ENCODE results near the gene PCP4. TPM values are rescaled to one million over a fixed set of nuclear protein-coding genes. Genes with fewer than 3 reads are reported as not detected.

PCP4 gene
- total RNA-seq, 1 donor from 2014 or later, result not detected

GRCh38 chr21:39946199-39946598 is 79.0 kb downstream of the PCP4 start:
- intact Hi-C loops (cut with micrococcal nuclease), result no loop called here
- H3K4me3 Mint-ChIP-seq (ENCODE audit: low read depth), result no peak overlapping the region
- no peaks in the 10 kb centered on the region for H3K4me1 Mint-ChIP-seq (ENCODE audit: low read depth)
- H3K27me3 Mint-ChIP-seq (ENCODE audit: low read depth), result no peaks in the 10 kb centered on the region
- H3K27ac Mint-ChIP-seq, result no peak overlapping the region
- DNase-seq (ENCODE audit: low spot score), result no peak
- peaks cover 36% of the 10 kb centered on the region for H3K9me3 Mint-ChIP-seq
- no peaks in the 10 kb centered on the region for H3K36me3 Mint-ChIP-seq (ENCODE audit: low read depth)

GRCh38 chr21:39947031-39947430 is 79.8 kb downstream of the PCP4 start:
- intact Hi-C loops (cut with micrococcal nuclease), result no loop called here
- Mint-ChIP-seq H3K9me3 (peaks cover 37% of the 10 kb centered on the region), H3K36me3 (ENCODE audit: low read depth) (no peaks in the 10 kb centered on the region), H3K4me3 (ENCODE audit: low read depth) (no peak overlapping the region), H3K4me1 (ENCODE audit: low read depth) (no peaks in the 10 kb centered on the region), H3K27ac (no peak overlapping the region), H3K27me3 (ENCODE audit: low read depth) (no peaks in the 10 kb centered on the region)
- DNase-seq (ENCODE audit: low spot score), result no peak

GRCh38 chr21:39951183-39952101 is 84.2 kb downstream of the PCP4 start:
- peaks cover 35% of the 10 kb centered on the region for H3K9me3 Mint-ChIP-seq
- intact Hi-C loops (cut with micrococcal nuclease), result no loop called here
- no peak overlapping the region for H3K4me3 Mint-ChIP-seq (ENCODE audit: low read depth)
- no peaks in the 10 kb centered on the region for H3K36me3 Mint-ChIP-seq (ENCODE audit: low read depth)
- no peaks in the 10 kb centered on the region for H3K27me3 Mint-ChIP-seq (ENCODE audit: low read depth)
- no peaks in the 10 kb centered on the region for H3K4me1 Mint-ChIP-seq (ENCODE audit: low read depth)
- H3K27ac Mint-ChIP-seq, result no peak overlapping the region
- no peak for DNase-seq (ENCODE audit: low spot score)

- Mint-ChIP-seq H3K4me3 (ENCODE audit: low read depth) (no peak overlapping the region), H3K27me3 (ENCODE audit: low read depth) (no peaks in the 10 kb centered on the region), H3K36me3 (ENCODE audit: low read depth) (no peaks in the 10 kb centered on the region), H3K9me3 (peaks cover 31% of the 10 kb centered on the region), H3K27ac (no peak overlapping the region), H3K4me1 (ENCODE audit: low read depth) (no peaks in the 10 kb centered on the region)
- DNase-seq (ENCODE audit: low spot score), result no peak
- intact Hi-C loops (cut with micrococcal nuclease), result no loop called here
These were observed 85.0 kb downstream of the PCP4 start for GRCh38 chr21:39952265-39952664.

DNA sequence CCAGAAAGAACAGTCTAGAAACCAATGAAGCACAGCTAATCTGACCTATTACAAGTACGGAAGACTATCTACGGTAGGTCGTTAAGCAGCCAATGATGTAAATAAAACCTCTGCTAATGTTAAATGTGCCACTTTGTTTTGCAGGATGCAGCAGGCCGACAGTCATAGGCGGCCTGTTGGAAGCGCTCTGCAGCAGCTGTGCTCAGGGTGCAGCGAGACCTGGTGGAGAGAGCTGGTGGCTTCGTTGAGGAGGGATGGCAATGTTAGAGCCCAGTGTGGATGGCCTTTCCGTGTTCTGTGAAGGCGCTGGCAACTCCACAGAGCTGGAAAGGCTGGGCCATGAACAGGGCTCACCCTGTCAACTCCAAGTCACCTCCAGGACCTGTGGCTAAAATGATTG is 87.3 kb downstream of the PCP4 start:
- H3K27ac Mint-ChIP-seq, result no peak overlapping the region
- no peak overlapping the region for H3K4me3 Mint-ChIP-seq (ENCODE audit: low read depth)
- H3K27me3 Mint-ChIP-seq (ENCODE audit: low read depth), result no peaks in the 10 kb centered on the region
- H3K4me1 Mint-ChIP-seq (ENCODE audit: low read depth), result no peaks in the 10 kb centered on the region
- peaks cover 31% of the 10 kb centered on the region for H3K9me3 Mint-ChIP-seq
- no peak for DNase-seq (ENCODE audit: low spot score)
- intact Hi-C loops (cut with micrococcal nuclease), result no loop called here
- no peaks in the 10 kb centered on the region for H3K36me3 Mint-ChIP-seq (ENCODE audit: low read depth)

GRCh38 chr21:39955326-39955725 is 88.1 kb downstream of the PCP4 start:
- Mint-ChIP-seq H3K4me1 (ENCODE audit: low read depth) (no peaks in the 10 kb centered on the region), H3K4me3 (ENCODE audit: low read depth) (no peak overlapping the region), H3K36me3 (ENCODE audit: low read depth) (no peaks in the 10 kb centered on the region), H3K9me3 (peaks cover 36% of the 10 kb centered on the region), H3K27me3 (ENCODE audit: low read depth) (no peaks in the 10 kb centered on the region), H3K27ac (no peak overlapping the region)
- intact Hi-C loops (cut with micrococcal nuclease), result no loop called here
- DNase-seq (ENCODE audit: low spot score), result no peak

DNA sequence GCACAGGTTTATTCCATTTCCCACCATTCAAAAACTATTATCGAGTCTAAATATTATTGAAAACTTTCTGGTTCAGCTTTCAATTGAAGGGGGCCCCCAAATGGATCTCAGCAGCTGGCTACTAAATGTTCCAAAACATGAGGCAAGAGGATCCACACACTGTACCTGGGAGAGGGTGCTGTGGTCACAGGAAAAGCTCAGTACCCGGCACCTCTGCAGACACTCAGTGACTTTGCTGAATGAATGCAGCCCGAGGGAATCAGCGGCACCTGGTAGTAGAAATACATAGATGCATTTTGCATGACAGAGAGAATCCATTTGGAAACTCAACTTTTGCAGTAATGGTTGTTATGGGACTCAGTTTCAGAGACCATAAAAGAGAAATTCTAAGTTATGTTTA is 89.3 kb downstream of the PCP4 start:
- intact Hi-C loops (cut with micrococcal nuclease), result no loop called here
- H3K4me1 Mint-ChIP-seq (ENCODE audit: low read depth), result no peaks in the 10 kb centered on the region
- H3K4me3 Mint-ChIP-seq (ENCODE audit: low read depth), result no peak overlapping the region
- DNase-seq (ENCODE audit: low spot score), result no peak
- no peak overlapping the region for H3K27ac Mint-ChIP-seq
- no peaks in the 10 kb centered on the region for H3K36me3 Mint-ChIP-seq (ENCODE audit: low read depth)
- peaks cover 33% of the 10 kb centered on the region for H3K9me3 Mint-ChIP-seq
- no peaks in the 10 kb centered on the region for H3K27me3 Mint-ChIP-seq (ENCODE audit: low read depth)

- intact Hi-C loops (cut with micrococcal nuclease), result no loop called here
- peaks cover 42% of the 10 kb centered on the region for H3K9me3 Mint-ChIP-seq
- DNase-seq (ENCODE audit: low spot score), result no peak
- no peak overlapping the region for H3K27ac Mint-ChIP-seq
- no peaks in the 10 kb centered on the region for H3K4me1 Mint-ChIP-seq (ENCODE audit: low read depth)
- H3K27me3 Mint-ChIP-seq (ENCODE audit: low read depth), result no peaks in the 10 kb centered on the region
- no peak overlapping the region for H3K4me3 Mint-ChIP-seq (ENCODE audit: low read depth)
- no peaks in the 10 kb centered on the region for H3K36me3 Mint-ChIP-seq (ENCODE audit: low read depth)
These were observed 91.5 kb downstream of the PCP4 start for GRCh38 chr21:39958731-39959130.

GRCh38 chr21:39961251-39961650 is 94.0 kb downstream of the PCP4 start:
- Mint-ChIP-seq H3K27me3 (ENCODE audit: low read depth) (no peaks in the 10 kb centered on the region), H3K4me3 (ENCODE audit: low read depth) (no peak overlapping the region)

DNA sequence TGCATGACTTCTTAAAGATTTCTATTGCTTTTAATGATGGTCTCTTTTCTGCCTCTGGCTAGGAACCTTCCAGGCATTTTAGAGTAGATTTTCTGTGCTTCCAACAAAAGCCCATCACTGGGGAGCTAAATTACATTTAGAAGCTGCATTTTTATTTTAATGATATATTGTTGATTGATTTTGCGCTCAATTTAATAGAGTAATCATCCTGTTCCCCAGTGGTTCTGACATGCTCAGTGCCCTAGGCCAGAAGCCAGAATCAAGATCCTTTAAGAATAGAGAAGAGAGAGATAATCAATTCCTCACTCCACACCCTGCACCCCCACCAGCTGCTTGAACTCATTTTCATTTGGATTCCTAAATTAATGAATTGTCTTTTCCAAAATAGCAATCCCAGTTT is 97.8 kb downstream of the PCP4 start:
- Mint-ChIP-seq H3K4me1 (ENCODE audit: low read depth) (no peaks in the 10 kb centered on the region), H3K27ac (no peak overlapping the region)
- intact Hi-C loops (cut with micrococcal nuclease), result no loop called here

More at GRCh38 chr21:39961251-39961650, 94.0 kb downstream of the PCP4 start:
- no peaks in the 10 kb centered on the region for H3K4me1 Mint-ChIP-seq (ENCODE audit: low read depth)
- H3K36me3 Mint-ChIP-seq (ENCODE audit: low read depth), result no peaks in the 10 kb centered on the region
- DNase-seq (ENCODE audit: low spot score), result no peak
- no peak overlapping the region for H3K27ac Mint-ChIP-seq
- intact Hi-C loops (cut with micrococcal nuclease), result no loop called here
- peaks cover 47% of the 10 kb centered on the region for H3K9me3 Mint-ChIP-seq

GRCh38 chr21:39966786-39967185 is 99.5 kb downstream of the PCP4 start:
- intact Hi-C loops (cut with micrococcal nuclease), result no loop called here

More for the DNA sequence above, 97.8 kb downstream of the PCP4 start:
- H3K9me3 Mint-ChIP-seq, result peaks cover 55% of the 10 kb centered on the region
- H3K4me3 Mint-ChIP-seq (ENCODE audit: low read depth), result no peak overlapping the region
- H3K27me3 Mint-ChIP-seq (ENCODE audit: low read depth), result no peaks in the 10 kb centered on the region
- no peak for DNase-seq (ENCODE audit: low spot score)
- no peaks in the 10 kb centered on the region for H3K36me3 Mint-ChIP-seq (ENCODE audit: low read depth)

DNA sequence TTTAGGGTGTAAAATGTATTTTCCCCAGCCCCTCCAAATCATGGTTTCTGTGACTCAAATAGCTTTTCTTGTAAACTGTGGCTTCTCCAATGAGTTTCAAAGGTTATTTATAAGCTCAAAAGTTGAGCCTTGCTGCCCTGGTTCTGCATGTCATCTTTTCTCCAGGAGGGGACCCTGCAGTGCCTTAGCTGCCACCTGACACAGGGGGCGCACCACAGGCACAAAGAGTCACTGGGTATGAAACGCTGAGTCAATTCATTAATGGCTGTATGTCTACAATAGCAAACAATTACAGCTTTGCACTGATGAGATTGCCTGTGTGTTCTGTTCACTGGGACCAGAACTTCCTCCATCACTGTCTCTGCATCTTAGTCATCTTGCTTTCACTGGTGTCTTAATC is 100.8 kb downstream of the PCP4 start:
- Mint-ChIP-seq H3K9me3 (peaks cover 32% of the 10 kb centered on the region), H3K4me3 (ENCODE audit: low read depth) (no peak overlapping the region), H3K36me3 (ENCODE audit: low read depth) (no peaks in the 10 kb centered on the region), H3K27ac (no peak overlapping the region), H3K27me3 (ENCODE audit: low read depth) (no peaks in the 10 kb centered on the region), H3K4me1 (ENCODE audit: low read depth) (no peaks in the 10 kb centered on the region)
- DNase-seq (ENCODE audit: low spot score), result no peak
- intact Hi-C loops (cut with micrococcal nuclease), result no loop called here

More at GRCh38 chr21:39966786-39967185, 99.5 kb downstream of the PCP4 start:
- no peak overlapping the region for H3K4me3 Mint-ChIP-seq (ENCODE audit: low read depth)
- H3K27ac Mint-ChIP-seq, result no peak overlapping the region
- H3K9me3 Mint-ChIP-seq, result peaks cover 41% of the 10 kb centered on the region
- no peaks in the 10 kb centered on the region for H3K36me3 Mint-ChIP-seq (ENCODE audit: low read depth)
- no peak for DNase-seq (ENCODE audit: low spot score)
- H3K4me1 Mint-ChIP-seq (ENCODE audit: low read depth), result no peaks in the 10 kb centered on the region
- H3K27me3 Mint-ChIP-seq (ENCODE audit: low read depth), result no peaks in the 10 kb centered on the region

GRCh38 chr21:39969691-39970364 is 102.6 kb downstream of the PCP4 start:
- no peaks in the 10 kb centered on the region for H3K36me3 Mint-ChIP-seq (ENCODE audit: low read depth)
- H3K4me3 Mint-ChIP-seq (ENCODE audit: low read depth), result no peak overlapping the region

More at GRCh38 chr21:39969691-39970364, 102.6 kb downstream of the PCP4 start:
- no peaks in the 10 kb centered on the region for H3K4me1 Mint-ChIP-seq (ENCODE audit: low read depth)
- DNase-seq (ENCODE audit: low spot score), result no peak
- peaks cover 23% of the 10 kb centered on the region for H3K9me3 Mint-ChIP-seq
- intact Hi-C loops (cut with micrococcal nuclease), result no loop called here
- H3K27ac Mint-ChIP-seq, result no peak overlapping the region
- H3K27me3 Mint-ChIP-seq (ENCODE audit: low read depth), result no peaks in the 10 kb centered on the region

Measured in activated T-helper 2 cell treated with anti-CD3 and anti-CD28 coated beads, Interferon-gamma antibody, Interleukin-2, Interleukin-4, amounts not matched to agents 10 μg/mL and 5 μg/mL and 100 μg/mL, durations not matched to agents 14 hours and 24 hours and 36 hours (primary cell).